ENCODE results near the gene CFAP74. TPM values are rescaled to one million over a fixed set of nuclear protein-coding genes. Genes with fewer than 3 reads are reported as not detected.

CFAP74 gene
- total and polyA plus RNA-seq, 11 donors = 0.03 to 0.33 (median 0.07) TPM; not detected in 8

GRCh38 chr1:1943834-1944570 is 59.6 kb downstream of the CFAP74 start:
- H3K36me3 ChIP-seq = no peaks in the 10 kb centered on the region
- H3K9me3 ChIP-seq = no peaks in the 10 kb centered on the region
- H3K4me3 ChIP-seq = peak overlapping the region in 1 of 12 donors; percentile 29
- no peak overlapping the region for H3K27ac ChIP-seq
- TF ChIP-seq CTCF (IDR thresholded peaks at IDR 0.05) = peak; percentile 75 to 92 (median 84)
- no peak for TF ChIP-seq POLR2A (IDR thresholded peaks at IDR 0.05)
- ATAC-seq (peak; percentile 56 to 87 (median 79)), DNase-seq (peak in 3 of 5 donors; percentile 45 to 78 (median 49))
- WGBS, 4 donors = 11 to 22% (median 18%) methylated on average over 15 to 37 of the region's 37 CpGs
- intact Hi-C loops (cut with DNase I) = loop anchor here (1.0 to 10.0 kb wide), 5 partner anchors 98 to 231 kb away; no protein-coding TSS in a partner anchor
- H3K27me3 ChIP-seq = peaks cover 0 to 17% (median 0%) of the 10 kb centered on the region in 9 donors
- peaks cover 0 to 17% (median 5%) of the 10 kb centered on the region in 12 donors for H3K4me1 ChIP-seq

GRCh38 chr1:1942753-1943656 is 60.6 kb downstream of the CFAP74 start:
- no peak for ATAC-seq
- intact Hi-C loops (cut with DNase I) = loop anchor here in 9 of 10 donors (5.0 to 10.0 kb wide), 3 partner anchors 99 to 232 kb away; no protein-coding TSS in a partner anchor
- no peak overlapping the region for H3K27ac ChIP-seq
- H3K4me1 ChIP-seq = peaks cover 0 to 17% (median 5%) of the 10 kb centered on the region in 12 donors
- H3K36me3 ChIP-seq = no peaks in the 10 kb centered on the region
- no peaks in the 10 kb centered on the region for H3K9me3 ChIP-seq
- peak in 1 of 5 donors; percentile 57 for DNase-seq
- TF ChIP-seq CTCF (IDR thresholded peaks at IDR 0.05) (no peak), POLR2A (IDR thresholded peaks at IDR 0.05) (no peak)
- H3K27me3 ChIP-seq = peaks cover 0 to 17% (median 0%) of the 10 kb centered on the region in 9 donors
- 85 to 88% (median 86%) methylated on average over 18 to 45 of the region's 45 CpGs for WGBS, 4 donors
- H3K4me3 ChIP-seq = no peak overlapping the region

GRCh38 chr1:1941868-1942752 is 61.5 kb downstream of the CFAP74 start:
- Histone ChIP-seq H3K27ac (no peak overlapping the region), H3K4me3 (no peak overlapping the region), H3K9me3 (no peaks in the 10 kb centered on the region), H3K36me3 (no peaks in the 10 kb centered on the region), H3K4me1 (peaks cover 0 to 16% (median 5%) of the 10 kb centered on the region in 12 donors), H3K27me3 (peaks cover 0 to 17% (median 0%) of the 10 kb centered on the region in 9 donors)
- WGBS, 4 donors = 75 to 79% (median 77%) methylated on average over 35 to 39 of the region's 39 CpGs
- intact Hi-C loops (cut with DNase I) = loop anchor here in 9 of 10 donors (2.0 to 10.0 kb wide), 4 partner anchors 100 to 233 kb away; no protein-coding TSS in a partner anchor
- peak in 1 of 5 donors; percentile 46 for DNase-seq
- TF ChIP-seq POLR2A (IDR thresholded peaks at IDR 0.05) (no peak), CTCF (IDR thresholded peaks at IDR 0.05) (no peak)
- ATAC-seq = no peak

Data from heart left ventricle (tissue), 16 donors.